Adipocyte (in vitro differentiated cells): ENCODE results near the gene UFD1.
A peak's percentile ranks its signal among the peaks of the same experiment; 100 is the strongest.

Experiments
- DNase-seq: peaks from one replicate; pipeline ENCODE4 v3.0.0-alpha.2; 2015; ENCODE audit warnings: low read depth
- H3K27me3 ChIP-seq: replicated peaks from 2 replicates; pipeline ENCODE4 v1.7.0; 2013; ENCODE audit warnings: mild to moderate bottlenecking, low read length, moderate library complexity; ENCODE audit not compliant: control insufficient read depth, insufficient read depth
- H3K36me3 ChIP-seq: 2 replicates; pipeline ENCODE4 v1.7.0; 2013; ENCODE audit warnings: low read length, mild to moderate bottlenecking, moderate library complexity; ENCODE audit not compliant: control insufficient read depth, insufficient read depth, severe bottlenecking
- H3K4me1 ChIP-seq: 2 replicates; pipeline ENCODE4 v1.7.0; 2013; ENCODE audit warnings: mild to moderate bottlenecking, low read length, moderate library complexity; ENCODE audit not compliant: control insufficient read depth, insufficient read depth
- H3K4me3 ChIP-seq: 2 replicates; pipeline ENCODE4 v1.7.0; 2013; ENCODE audit warnings: mild to moderate bottlenecking, low read length, moderate library complexity
- H3K9ac ChIP-seq: 2 replicates; pipeline ENCODE4 v1.7.0; 2013; ENCODE audit warnings: mild to moderate bottlenecking, low read length, moderate library complexity
- H3K9me3 ChIP-seq: 2 replicates; pipeline ENCODE4 v1.7.0; 2013; ENCODE audit warnings: mild to moderate bottlenecking, low read length, moderate library complexity; ENCODE audit not compliant: control insufficient read depth

The UFD1 gene

DNA sequence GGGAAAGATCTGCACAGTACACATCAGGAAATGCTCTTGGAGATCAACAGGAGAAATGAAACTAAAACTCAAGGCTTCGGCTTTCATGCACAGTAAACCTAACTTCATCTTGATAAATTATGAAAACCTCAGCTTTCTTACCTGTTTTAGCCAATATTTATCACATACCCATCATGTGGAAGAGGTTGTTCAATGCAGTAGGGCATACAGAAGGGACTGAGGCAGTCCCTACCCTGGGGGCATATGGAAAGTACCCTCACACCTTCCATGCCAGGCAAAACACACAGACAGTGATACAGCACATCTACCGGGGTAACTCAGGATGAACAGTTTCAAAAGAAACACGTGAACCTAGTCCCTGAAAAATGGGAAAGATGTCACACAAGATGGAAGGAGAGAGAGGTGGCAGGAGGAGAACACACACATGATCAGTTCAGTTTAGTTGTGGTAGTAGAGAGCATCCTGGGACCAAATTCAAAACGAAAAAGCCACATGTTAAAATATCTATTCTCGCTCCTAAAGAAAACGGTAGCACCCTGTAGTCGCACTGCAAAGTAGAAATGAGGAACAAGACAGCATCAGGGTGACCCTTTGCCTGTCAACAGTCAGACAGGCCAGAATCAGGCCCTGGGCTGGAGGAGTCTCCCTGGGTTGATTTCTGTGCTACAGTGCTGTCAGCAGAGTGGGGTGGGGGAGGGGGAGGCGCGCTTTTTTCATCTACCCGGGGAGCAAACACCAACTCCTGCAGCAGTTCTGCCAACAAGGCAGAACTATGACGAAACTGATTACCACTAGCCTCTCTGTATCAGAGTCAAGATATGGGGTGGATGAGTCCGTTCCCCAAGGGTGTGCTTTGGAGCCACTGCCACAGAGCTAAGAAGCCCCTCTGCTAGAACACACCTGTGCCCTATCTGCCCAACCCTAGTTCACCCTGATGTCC, 48.8 kb downstream of the UFD1 start:
- peaks cover 29% of the 10 kb centered on the region for H3K4me1 ChIP-seq
- no peaks in the 10 kb centered on the region for H3K27me3 ChIP-seq
- no peaks in the 10 kb centered on the region for H3K9me3 ChIP-seq
- peak overlapping the region; percentile 93 for H3K9ac ChIP-seq
- peak; percentile 71 for DNase-seq
- H3K4me3 ChIP-seq, result peak overlapping the region; percentile 94
- peaks cover 11% of the 10 kb centered on the region for H3K36me3 ChIP-seq

DNA sequence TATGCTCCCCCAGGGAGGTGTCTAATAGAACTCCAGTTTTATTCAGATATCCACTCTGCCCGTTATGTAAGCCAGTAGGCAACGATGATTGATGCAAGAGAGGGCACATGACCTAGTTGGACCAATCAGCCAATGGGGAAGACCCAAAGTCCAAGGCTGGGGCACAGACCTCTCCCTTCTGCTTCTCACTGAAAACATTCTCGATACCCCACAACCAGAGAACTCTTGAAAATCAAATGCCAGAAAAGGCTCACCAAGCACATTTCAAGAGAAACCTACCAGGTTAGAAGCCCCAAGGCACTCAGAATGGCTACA, 54.9 kb downstream of the UFD1 start:
- Histone ChIP-seq H3K9me3 (no peaks in the 10 kb centered on the region), H3K9ac (no peak overlapping the region), H3K27me3 (no peaks in the 10 kb centered on the region), H3K4me3 (no peak overlapping the region), H3K36me3 (peaks cover 6% of the 10 kb centered on the region), H3K4me1 (peaks cover 5% of the 10 kb centered on the region)
- DNase-seq, result no peak

DNA sequence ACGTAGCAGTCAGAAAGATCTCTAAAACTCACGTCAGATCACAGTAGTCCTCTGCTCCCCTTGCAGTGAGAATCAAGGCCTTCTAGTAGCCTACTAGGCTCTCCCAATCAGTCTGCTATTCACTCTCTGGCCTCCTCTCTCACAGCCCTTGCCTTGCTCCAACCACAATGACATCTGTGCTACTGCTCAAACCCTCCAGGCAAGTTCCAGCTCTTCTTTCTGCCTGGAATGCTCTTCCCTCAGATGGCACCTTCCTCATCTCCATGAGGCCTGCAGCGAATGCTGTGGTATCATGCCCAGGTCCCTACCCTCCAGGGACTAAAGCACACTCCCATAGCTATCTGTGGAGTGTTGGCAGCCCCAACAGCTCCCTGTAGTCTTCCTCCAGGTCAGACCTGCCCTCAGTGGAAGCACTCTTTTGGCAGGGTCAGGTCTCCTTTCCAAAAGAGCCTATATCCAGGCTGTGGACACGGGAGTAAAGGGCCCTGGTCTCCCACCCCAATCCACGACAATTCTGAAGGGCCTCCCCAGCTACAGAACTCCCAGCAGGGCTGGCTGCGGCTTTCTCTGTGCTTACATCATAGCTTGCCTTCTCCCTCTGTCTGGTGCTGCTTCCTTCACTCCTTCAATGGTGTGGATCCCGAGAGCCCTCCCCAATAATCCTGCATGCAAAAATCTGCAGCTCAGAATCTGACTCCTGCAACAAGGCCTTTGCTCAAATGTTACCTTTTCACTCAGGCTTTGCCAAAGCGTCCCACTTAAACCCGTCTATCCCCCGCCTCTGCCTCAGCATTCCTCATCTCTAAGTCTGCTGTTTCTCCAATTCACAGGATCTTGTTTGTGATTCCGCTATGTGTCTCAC, 56.3 kb downstream of the UFD1 start:
- no peaks in the 10 kb centered on the region for H3K27me3 ChIP-seq
- no peaks in the 10 kb centered on the region for H3K9me3 ChIP-seq
- no peak overlapping the region for H3K4me3 ChIP-seq
- DNase-seq, result peak; percentile 16
- no peak overlapping the region for H3K9ac ChIP-seq
- peaks cover 6% of the 10 kb centered on the region for H3K36me3 ChIP-seq
- H3K4me1 ChIP-seq, result peaks cover 5% of the 10 kb centered on the region

DNA sequence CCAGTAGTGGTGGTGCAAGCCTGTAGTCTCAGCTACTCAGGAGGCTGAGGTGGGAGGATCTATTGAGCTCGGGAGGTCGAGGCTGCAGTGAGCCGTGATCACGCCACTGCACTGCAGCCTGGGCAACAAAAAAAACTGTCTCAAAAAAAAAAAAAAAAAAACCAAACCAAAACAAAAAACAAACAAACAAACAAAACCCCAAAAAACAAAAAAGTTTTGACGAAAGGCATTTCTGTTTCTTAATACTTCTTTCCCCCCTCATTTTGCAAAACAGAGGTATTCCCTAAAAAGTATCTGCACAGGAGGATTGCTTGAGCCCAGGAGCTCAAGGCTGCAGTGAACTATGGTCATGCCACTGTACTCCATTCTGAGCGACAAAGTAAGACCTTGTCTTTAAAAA, 58.7 kb downstream of the UFD1 start:
- DNase-seq, result no peak
- no peak overlapping the region for H3K9ac ChIP-seq
- H3K4me1 ChIP-seq, result no peaks in the 10 kb centered on the region
- H3K4me3 ChIP-seq, result no peak overlapping the region
- no peaks in the 10 kb centered on the region for H3K9me3 ChIP-seq
- no peaks in the 10 kb centered on the region for H3K27me3 ChIP-seq
- H3K36me3 ChIP-seq, result peaks cover 12% of the 10 kb centered on the region

DNA sequence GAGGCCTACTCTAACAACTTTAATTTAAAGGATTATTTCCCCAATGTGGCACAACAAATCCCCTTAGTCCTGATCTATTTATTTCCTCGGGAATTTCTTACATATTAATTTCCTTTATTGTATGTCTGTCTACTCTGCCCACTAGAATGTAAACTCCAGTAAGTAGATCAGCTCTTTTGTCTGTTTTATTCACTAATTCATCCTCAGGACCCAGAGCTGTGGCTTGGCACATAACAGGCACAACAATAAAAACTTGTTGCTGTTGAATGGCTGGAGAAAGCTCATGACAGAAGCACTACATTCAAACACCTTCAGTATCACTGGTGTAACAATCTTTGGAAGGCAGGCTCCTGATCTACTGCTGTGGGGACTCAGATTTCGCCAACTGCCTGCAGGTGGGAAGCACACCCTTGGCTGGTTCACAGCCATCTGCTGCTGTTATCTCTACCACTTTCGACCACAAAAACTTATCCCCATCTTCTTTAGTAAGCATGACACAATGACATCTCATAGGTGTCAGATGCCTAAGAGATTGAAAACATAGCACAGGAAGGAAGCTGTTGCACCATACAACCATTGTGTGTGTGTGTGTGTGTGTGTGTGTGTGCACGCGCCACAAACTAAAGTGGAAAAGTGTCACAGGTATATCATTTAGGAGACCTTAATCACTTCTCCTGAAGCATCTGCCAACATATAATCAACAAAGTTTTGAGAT, 59.4 kb downstream of the UFD1 start:
- no peaks in the 10 kb centered on the region for H3K4me1 ChIP-seq
- H3K27me3 ChIP-seq, result no peaks in the 10 kb centered on the region
- H3K4me3 ChIP-seq, result no peak overlapping the region
- no peak for DNase-seq
- peaks cover 6% of the 10 kb centered on the region for H3K36me3 ChIP-seq
- no peak overlapping the region for H3K9ac ChIP-seq
- H3K9me3 ChIP-seq, result no peaks in the 10 kb centered on the region

DNA sequence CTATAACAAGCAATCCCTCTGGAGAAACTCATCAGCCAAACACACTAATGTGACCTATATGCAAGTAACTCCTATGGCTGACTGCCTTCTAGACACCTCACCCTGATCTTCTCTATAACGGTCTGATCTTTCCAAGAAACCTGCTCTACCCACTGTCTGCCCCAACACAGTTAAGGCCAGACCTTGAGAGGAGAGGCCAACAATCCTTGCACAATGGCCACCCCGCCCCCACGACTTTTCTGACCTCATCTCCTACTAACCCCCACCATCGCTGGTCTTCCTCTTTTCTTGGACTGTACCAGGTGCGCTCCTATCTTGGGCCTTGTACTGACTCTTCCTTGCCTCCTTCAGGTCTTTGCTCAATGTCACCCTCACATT, 59.9 kb downstream of the UFD1 start:
- Histone ChIP-seq H3K9me3 (no peaks in the 10 kb centered on the region), H3K4me1 (peaks cover 5% of the 10 kb centered on the region), H3K36me3 (peaks cover 6% of the 10 kb centered on the region), H3K9ac (no peak overlapping the region), H3K27me3 (no peaks in the 10 kb centered on the region), H3K4me3 (no peak overlapping the region)
- no peak for DNase-seq

DNA sequence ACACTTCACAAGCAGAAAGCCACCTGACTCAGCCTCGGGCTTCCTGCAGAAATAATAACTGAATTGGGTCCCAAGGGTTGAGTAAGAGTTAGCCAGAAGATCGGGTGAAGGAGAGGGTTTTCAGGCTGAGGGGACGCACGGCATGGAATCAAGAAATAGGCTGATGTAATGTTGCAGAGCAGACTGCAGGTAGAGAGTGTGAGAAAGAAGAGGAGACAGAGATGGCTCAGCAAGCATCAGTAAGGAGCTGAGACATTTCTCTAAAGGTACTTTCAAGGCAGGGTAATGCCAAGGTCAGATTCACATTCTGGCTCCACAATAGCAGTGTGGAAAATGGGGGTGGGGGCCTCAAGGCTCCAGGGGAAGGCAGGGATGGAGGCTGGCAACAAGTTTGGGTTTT, 66.1 kb downstream of the UFD1 start:
- no peak overlapping the region for H3K9ac ChIP-seq
- no peak for DNase-seq
- H3K27me3 ChIP-seq, result no peaks in the 10 kb centered on the region
- peaks cover 26% of the 10 kb centered on the region for H3K4me1 ChIP-seq
- H3K36me3 ChIP-seq, result peaks cover 25% of the 10 kb centered on the region
- no peaks in the 10 kb centered on the region for H3K9me3 ChIP-seq
- H3K4me3 ChIP-seq, result no peak overlapping the region

DNA sequence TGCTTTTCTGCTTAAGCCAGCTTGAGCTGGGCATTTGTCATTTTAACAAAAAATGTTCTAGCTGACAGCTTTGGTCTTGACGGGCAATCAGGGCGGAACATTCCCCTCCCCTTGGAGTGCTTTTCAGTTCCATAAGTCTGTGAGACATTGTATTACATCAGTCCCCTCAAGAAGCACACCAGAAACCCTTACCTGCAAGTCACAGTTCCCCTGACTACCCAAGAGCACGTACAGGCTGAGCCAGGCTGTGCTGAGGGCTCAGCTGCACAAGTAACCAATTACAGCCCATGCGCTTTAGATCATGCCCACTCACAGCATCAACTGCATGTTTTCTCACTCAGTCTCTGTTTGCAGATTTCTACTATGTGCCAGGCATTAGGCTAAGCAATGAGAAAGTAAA, 66.5 kb downstream of the UFD1 start:
- Histone ChIP-seq H3K4me3 (no peak overlapping the region), H3K9ac (no peak overlapping the region), H3K36me3 (peaks cover 29% of the 10 kb centered on the region), H3K27me3 (no peaks in the 10 kb centered on the region), H3K9me3 (no peaks in the 10 kb centered on the region), H3K4me1 (peaks cover 26% of the 10 kb centered on the region)
- DNase-seq, result no peak

DNA sequence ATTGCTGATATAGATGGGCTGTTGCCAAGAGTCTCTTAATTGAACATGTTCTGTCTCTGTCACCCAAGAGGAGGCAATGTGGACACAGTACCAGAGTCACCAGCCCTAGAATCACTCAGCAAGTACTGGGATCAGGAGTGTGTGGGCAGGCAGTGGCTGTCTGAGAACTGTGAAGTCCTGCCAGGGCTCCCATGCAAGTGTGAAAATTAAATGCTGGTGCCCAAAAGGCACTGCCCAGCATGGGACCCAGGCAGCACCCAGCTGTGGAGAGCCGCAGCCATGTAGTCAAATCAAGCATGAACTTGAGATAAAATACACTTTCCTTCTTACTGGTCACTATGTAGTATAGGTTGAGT, 67.3 kb downstream of the UFD1 start:
- H3K4me1 ChIP-seq, result peaks cover 26% of the 10 kb centered on the region
- DNase-seq, result no peak
- no peaks in the 10 kb centered on the region for H3K9me3 ChIP-seq
- no peak overlapping the region for H3K9ac ChIP-seq
- H3K36me3 ChIP-seq, result peaks cover 35% of the 10 kb centered on the region
- H3K4me3 ChIP-seq, result no peak overlapping the region
- no peaks in the 10 kb centered on the region for H3K27me3 ChIP-seq

DNA sequence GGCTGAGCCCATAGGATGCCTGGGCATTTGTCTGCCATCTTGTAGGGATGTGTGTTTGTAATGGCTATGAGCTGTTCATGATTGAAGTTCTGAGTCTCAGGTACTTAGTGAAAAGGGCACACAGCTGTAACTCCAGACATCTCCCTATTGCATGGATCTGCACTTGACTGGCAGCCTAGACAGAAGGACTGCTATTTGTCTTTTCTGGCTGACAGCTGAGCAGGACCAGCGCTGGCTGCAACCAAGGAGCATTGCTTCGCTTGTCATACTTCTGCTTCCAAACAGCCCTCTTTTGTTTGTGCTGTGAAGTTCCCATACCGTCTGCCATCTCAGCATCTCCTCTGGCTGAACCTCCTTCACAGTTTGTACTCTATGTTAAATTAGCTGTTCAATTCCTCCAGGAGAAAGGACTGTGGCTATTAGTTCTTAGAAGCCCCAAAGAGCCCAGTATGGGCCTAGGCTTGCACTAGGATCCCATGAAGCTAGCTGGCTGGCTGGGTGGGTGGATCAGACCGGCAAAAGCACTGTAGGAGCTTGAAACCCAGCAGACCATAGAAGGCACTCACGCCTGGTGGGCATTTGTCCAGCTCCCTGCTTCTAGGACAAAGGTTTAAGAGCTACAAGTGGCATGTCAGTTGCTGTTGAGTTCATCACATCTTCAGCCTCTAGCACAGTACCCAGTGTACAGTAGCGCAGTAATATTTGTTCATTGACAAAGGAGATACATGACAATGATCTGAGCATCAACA, 67.9 kb downstream of the UFD1 start:
- DNase-seq, result no peak
- Histone ChIP-seq H3K27me3 (no peaks in the 10 kb centered on the region), H3K9me3 (no peaks in the 10 kb centered on the region), H3K4me3 (no peak overlapping the region), H3K36me3 (peaks cover 37% of the 10 kb centered on the region), H3K9ac (no peak overlapping the region), H3K4me1 (peaks cover 26% of the 10 kb centered on the region)
